Fibroblast of lung (primary cell): ENCODE measurements around the gene MAP3K10. TPM values are rescaled to one million over a fixed set of nuclear protein-coding genes. Genes with fewer than 3 reads are reported as not detected.

Experiments used
- DNase-seq, 2 donors: peaks; one replicate each; pipeline versions ENCODE4 v3.0.0 to v3.0.0-alpha.2; 2010; ENCODE audit warnings: low read depth in 2 of 2
- H2AFZ ChIP-seq: 2 replicates; pipeline ENCODE4 v1.5.1; 2012; ENCODE audit warnings: low read length, control low read depth, inconsistent platforms
- H3K27ac ChIP-seq: 2 replicates; pipeline ENCODE4 v1.5.1; 2011; ENCODE audit warnings: low read length, control low read depth; ENCODE audit not compliant: insufficient read depth
- H3K27me3 ChIP-seq: 2 replicates; pipeline ENCODE4 v1.5.1; 2011; ENCODE audit warnings: mild to moderate bottlenecking, low read length; ENCODE audit not compliant: control insufficient read depth, insufficient read depth
- H3K36me3 ChIP-seq: 2 replicates; pipeline ENCODE4 v1.5.1; 2011; ENCODE audit warnings: low read length; ENCODE audit not compliant: control insufficient read depth, insufficient read depth
- H3K4me1 ChIP-seq: 2 replicates; pipeline ENCODE4 v1.5.1; 2011; ENCODE audit warnings: low read length; ENCODE audit not compliant: control insufficient read depth, insufficient read depth; ENCODE audit errors: extremely low read depth
- H3K4me2 ChIP-seq: 2 replicates; pipeline ENCODE4 v1.5.1; 2011; ENCODE audit warnings: low read length, control low read depth; ENCODE audit not compliant: insufficient read depth; ENCODE audit errors: extremely low read depth
- H3K4me3 ChIP-seq, 4 experiments: fragments of 200-600 bp in 1 of 4; sonication (generic) in 1 of 4; replicated peaks in 1 of 4; 2 replicates each; pipeline ENCODE4 v1.5.1; 2011 to 2016; ENCODE audit warnings: low read length in 4 of 4, low read depth in 3 of 4, mild to moderate bottlenecking in 3 of 4, control low read depth in 2 of 4, inconsistent platforms in 1 of 4, mixed read lengths in 1 of 4; ENCODE audit not compliant: insufficient read depth in 1 of 4; ENCODE audit errors: control extremely low read depth in 1 of 4
- H3K79me2 ChIP-seq: 2 replicates; pipeline ENCODE4 v1.5.1; 2012; ENCODE audit warnings: mild to moderate bottlenecking, low read length, inconsistent platforms; ENCODE audit not compliant: control insufficient read depth, insufficient read depth
- H3K9ac ChIP-seq: 2 replicates; pipeline ENCODE4 v1.5.1; 2011; ENCODE audit warnings: mild to moderate bottlenecking, low read length, control low read depth; ENCODE audit not compliant: insufficient read depth
- H3K9me3 ChIP-seq: 2 replicates; pipeline ENCODE4 v1.5.1; 2012; ENCODE audit warnings: low read depth, low read length; ENCODE audit not compliant: control insufficient read depth, insufficient read depth
- H4K20me1 ChIP-seq: 2 replicates; pipeline ENCODE4 v1.5.1; 2011; ENCODE audit warnings: low read length; ENCODE audit not compliant: control insufficient read depth, insufficient read depth; ENCODE audit errors: extremely low read depth
- EZH2 ChIP-seq: IDR thresholded peaks from 2 replicates; pipeline ENCODE4 v1.5.1; 2012; ENCODE audit warnings: low read length, control low read depth, mild to moderate bottlenecking; ENCODE audit errors: missing control alignments
- polyA plus RNA-seq, 2 donors: library from polyadenylated mRNA; depleted of rRNA in 1 of 2; stranded (reverse) in 1 of 2; unstranded in 1 of 2; fragments of >200 nt; gene quantifications; 2 replicates each; pipeline ENCODE4 v1.2.1, GENCODE V29; 2011 to 2012; ENCODE audit warnings: missing spikeins in 1 of 2
- total RNA-seq: library from RNA; depleted of rRNA; stranded (reverse); fragments of >200 nt; gene quantifications from 2 replicates; pipeline ENCODE4 v1.2.1, GENCODE V29; 2014
- TF ChIP-seq, protein P1 (sequence below), 2 donors: IDR thresholded peaks in 1 of 2; conservative IDR thresholded peaks in 1 of 2; 1 replicate in 1 of 2; 2 replicates in 1 of 2; pipeline ENCODE4 v1.5.1; 2011 to 2012; ENCODE audit warnings: low read length in 2 of 2, control low read depth in 1 of 2, inconsistent platforms in 1 of 2, low read depth in 1 of 2, mild to moderate bottlenecking in 1 of 2

The MAP3K10 gene
- total and polyA plus RNA-seq, 2 donors (not counting 1 experiment from before 2014, with no cell fraction given), result 2.7 to 7.4 TPM

DNA sequence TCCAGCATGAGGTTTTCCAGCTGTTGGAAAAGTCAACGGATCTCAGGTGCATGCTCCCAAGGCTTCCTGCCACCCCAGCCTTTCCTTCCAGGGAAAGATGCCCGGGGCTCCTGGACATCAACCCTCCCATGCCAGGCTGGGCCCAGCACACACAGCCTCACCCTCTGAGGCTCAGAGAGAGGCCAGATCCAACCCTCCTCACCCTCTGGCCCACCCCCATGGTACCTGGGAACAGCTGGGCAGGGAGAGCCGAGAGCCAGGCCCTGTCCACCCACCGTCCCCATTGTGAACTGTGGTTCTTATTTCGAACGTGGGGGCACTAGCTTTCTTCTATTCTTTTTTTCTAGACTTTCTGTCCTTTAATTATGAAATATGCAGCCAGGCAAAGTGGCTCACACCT lies 45.1 kb downstream of the MAP3K10 start:
- Histone ChIP-seq H2AFZ (no peak overlapping the region), H3K27me3 (no peaks in the 10 kb centered on the region), H3K27ac (no peak overlapping the region), H3K9me3 (no peaks in the 10 kb centered on the region), H4K20me1 (no peaks in the 10 kb centered on the region), H3K4me2 (no peak overlapping the region), H3K4me1 (peaks cover 8% of the 10 kb centered on the region), H3K79me2 (no peaks in the 10 kb centered on the region), H3K4me3 (no peak overlapping the region), H3K36me3 (peaks cover 18% of the 10 kb centered on the region), H3K9ac (no peak overlapping the region)
- DNase-seq, result no peak
- TF ChIP-seq, protein P1, sequence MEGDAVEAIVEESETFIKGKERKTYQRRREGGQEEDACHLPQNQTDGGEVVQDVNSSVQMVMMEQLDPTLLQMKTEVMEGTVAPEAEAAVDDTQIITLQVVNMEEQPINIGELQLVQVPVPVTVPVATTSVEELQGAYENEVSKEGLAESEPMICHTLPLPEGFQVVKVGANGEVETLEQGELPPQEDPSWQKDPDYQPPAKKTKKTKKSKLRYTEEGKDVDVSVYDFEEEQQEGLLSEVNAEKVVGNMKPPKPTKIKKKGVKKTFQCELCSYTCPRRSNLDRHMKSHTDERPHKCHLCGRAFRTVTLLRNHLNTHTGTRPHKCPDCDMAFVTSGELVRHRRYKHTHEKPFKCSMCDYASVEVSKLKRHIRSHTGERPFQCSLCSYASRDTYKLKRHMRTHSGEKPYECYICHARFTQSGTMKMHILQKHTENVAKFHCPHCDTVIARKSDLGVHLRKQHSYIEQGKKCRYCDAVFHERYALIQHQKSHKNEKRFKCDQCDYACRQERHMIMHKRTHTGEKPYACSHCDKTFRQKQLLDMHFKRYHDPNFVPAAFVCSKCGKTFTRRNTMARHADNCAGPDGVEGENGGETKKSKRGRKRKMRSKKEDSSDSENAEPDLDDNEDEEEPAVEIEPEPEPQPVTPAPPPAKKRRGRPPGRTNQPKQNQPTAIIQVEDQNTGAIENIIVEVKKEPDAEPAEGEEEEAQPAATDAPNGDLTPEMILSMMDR (conservative IDR thresholded peaks at IDR 0.05 in 1 of 2, IDR thresholded peaks at IDR 0.05 in 1 of 2; ENCODE audit: low read depth in 1 of 2, low read length in 2 of 2), result no peak
- no peak for TF ChIP-seq EZH2

DNA sequence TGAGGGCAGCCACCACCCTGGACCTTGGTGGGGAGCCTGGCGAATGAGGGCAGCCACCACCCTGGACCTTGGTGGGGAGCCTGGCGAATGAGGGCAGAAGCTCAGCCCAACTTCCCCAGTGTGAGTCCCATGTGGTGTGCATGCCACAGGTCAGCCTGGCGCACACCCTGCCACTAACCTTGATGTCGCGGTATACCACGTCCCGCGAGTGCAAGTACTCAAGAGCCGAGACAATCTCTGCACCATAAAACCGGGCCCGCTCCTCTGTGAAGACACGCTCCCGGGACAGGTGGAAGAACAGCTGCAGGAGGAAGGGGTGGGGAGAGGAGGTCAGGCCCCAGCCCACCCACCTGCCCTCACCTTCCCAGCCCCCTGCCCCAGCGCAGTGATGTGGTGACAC lies 46.6 kb downstream of the MAP3K10 start:
- H3K4me1 ChIP-seq, result no peaks in the 10 kb centered on the region
- H3K27ac ChIP-seq, result no peak overlapping the region
- H3K79me2 ChIP-seq, result no peaks in the 10 kb centered on the region
- H3K27me3 ChIP-seq, result no peaks in the 10 kb centered on the region
- H3K9ac ChIP-seq, result no peak overlapping the region
- no peaks in the 10 kb centered on the region for H3K9me3 ChIP-seq
- TF ChIP-seq, protein P1 (conservative IDR thresholded peaks at IDR 0.05 in 1 of 2, IDR thresholded peaks at IDR 0.05 in 1 of 2; ENCODE audit: low read depth in 1 of 2, low read length in 2 of 2), result no peak
- TF ChIP-seq EZH2, result no peak
- peaks cover 18% of the 10 kb centered on the region for H3K36me3 ChIP-seq
- H2AFZ ChIP-seq, result no peak overlapping the region
- no peak overlapping the region for H3K4me2 ChIP-seq
- DNase-seq, result no peak
- no peak overlapping the region for H3K4me3 ChIP-seq
- no peaks in the 10 kb centered on the region for H4K20me1 ChIP-seq

DNA sequence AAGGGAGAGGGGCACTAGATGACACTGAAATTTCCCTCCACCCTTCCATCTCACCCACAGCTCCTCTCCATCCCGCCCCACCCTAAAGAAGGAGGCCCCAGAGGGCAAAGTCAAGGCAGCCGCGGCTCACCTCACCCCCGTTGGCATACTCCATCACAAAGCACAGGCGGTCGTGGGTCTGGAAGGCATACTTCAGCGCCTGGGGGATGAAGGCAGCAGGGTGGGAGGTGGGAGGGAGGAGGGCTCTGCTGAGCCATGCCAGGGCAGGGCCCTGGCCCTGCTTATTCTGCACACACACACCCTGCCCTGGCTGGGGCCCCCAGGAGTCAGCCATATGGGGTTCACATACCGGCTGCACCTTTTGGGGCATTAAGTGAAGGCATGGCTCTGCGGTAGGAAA lies 47.5 kb downstream of the MAP3K10 start:
- no peak overlapping the region for H3K27ac ChIP-seq
- no peak overlapping the region for H3K9ac ChIP-seq
- no peaks in the 10 kb centered on the region for H3K4me1 ChIP-seq
- no peaks in the 10 kb centered on the region for H4K20me1 ChIP-seq
- no peaks in the 10 kb centered on the region for H3K27me3 ChIP-seq
- H3K4me3 ChIP-seq, result no peak overlapping the region
- no peak overlapping the region for H3K4me2 ChIP-seq
- TF ChIP-seq EZH2, result no peak
- TF ChIP-seq, protein P1 (conservative IDR thresholded peaks at IDR 0.05 in 1 of 2, IDR thresholded peaks at IDR 0.05 in 1 of 2; ENCODE audit: low read depth in 1 of 2, low read length in 2 of 2), result no peak
- peaks cover 2% of the 10 kb centered on the region for H3K79me2 ChIP-seq
- peaks cover 15% of the 10 kb centered on the region for H3K36me3 ChIP-seq
- H2AFZ ChIP-seq, result no peak overlapping the region
- no peaks in the 10 kb centered on the region for H3K9me3 ChIP-seq
- no peak for DNase-seq
